ENCODE data around the gene PPP1CB. TPM values are rescaled to one million over a fixed set of nuclear protein-coding genes. Genes with fewer than 3 reads are reported as not detected.

The PPP1CB gene
- total and polyA plus RNA-seq, 4 donors: 85.7 to 309 (median 181) TPM

DNA sequence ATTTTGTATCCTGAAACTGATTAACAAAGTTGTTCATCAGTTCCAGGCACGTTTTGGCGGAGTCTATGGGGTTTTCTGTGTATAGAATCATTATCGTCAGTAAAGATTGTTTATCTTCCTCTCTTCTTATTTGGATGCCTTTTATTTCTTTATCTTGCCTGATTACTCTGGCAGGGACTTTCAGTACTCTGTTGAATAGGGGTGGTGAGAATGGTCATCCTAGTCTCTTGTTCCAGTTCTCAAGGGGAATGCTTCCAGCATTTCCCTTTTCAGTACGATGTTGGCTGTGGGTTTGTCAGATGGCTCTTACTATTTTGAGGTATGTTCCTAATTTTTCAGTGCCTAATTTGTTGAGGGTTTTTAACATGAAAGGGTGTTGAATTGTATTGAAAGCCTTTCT lies 45.0 kb downstream of the PPP1CB start:
- Histone ChIP-seq H3K36me3 (ENCODE audit: control insufficient read depth in 4 of 4, insufficient read depth in 4 of 4, low read length in 4 of 4) (peaks cover 9 to 48% (median 29%) of the 10 kb centered on the region in 4 donors), H3K27ac (ENCODE audit: low read depth in 1 of 2, low read length in 1 of 2) (no peak overlapping the region), H3K27me3 (ENCODE audit: control insufficient read depth in 3 of 3, insufficient read depth in 3 of 3, low read length in 2 of 3) (no peaks in the 10 kb centered on the region), H3K9me3 (ENCODE audit: control insufficient read depth in 4 of 4, insufficient read depth in 3 of 4, low read length in 3 of 4) (peaks cover 0 to 15% (median under 1%) of the 10 kb centered on the region in 4 donors), H3K4me1 (ENCODE audit: control insufficient read depth in 5 of 5, insufficient read depth in 5 of 5, low read length in 5 of 5) (peaks cover 0 to 4% (median 0%) of the 10 kb centered on the region in 5 donors), H3K9ac (ENCODE audit: insufficient read depth in 1 of 2, low read length in 2 of 2) (no peak overlapping the region), H3K4me3 (no peak overlapping the region)
- ATAC-seq (ENCODE audit: insufficient read depth, low FRiP score) (no peak), DNase-seq (no peak)
- 73 to 84% methylated on average over 4 of the region's 4 CpGs for WGBS, 2 donors
- TF ChIP-seq, protein P1, sequence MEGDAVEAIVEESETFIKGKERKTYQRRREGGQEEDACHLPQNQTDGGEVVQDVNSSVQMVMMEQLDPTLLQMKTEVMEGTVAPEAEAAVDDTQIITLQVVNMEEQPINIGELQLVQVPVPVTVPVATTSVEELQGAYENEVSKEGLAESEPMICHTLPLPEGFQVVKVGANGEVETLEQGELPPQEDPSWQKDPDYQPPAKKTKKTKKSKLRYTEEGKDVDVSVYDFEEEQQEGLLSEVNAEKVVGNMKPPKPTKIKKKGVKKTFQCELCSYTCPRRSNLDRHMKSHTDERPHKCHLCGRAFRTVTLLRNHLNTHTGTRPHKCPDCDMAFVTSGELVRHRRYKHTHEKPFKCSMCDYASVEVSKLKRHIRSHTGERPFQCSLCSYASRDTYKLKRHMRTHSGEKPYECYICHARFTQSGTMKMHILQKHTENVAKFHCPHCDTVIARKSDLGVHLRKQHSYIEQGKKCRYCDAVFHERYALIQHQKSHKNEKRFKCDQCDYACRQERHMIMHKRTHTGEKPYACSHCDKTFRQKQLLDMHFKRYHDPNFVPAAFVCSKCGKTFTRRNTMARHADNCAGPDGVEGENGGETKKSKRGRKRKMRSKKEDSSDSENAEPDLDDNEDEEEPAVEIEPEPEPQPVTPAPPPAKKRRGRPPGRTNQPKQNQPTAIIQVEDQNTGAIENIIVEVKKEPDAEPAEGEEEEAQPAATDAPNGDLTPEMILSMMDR (IDR thresholded peaks at IDR 0.05; ENCODE audit: control extremely low read depth, extremely low read depth): no peak

- H3K36me3 ChIP-seq (ENCODE audit: control insufficient read depth in 4 of 4, insufficient read depth in 4 of 4, low read length in 4 of 4): peaks cover 5 to 24% (median 16%) of the 10 kb centered on the region in 4 donors
These were observed 50.1 kb downstream of the PPP1CB start for GRCh38 chr2:28801726-28802125.

GRCh38 chr2:28802975-28803429 lies 51.4 kb downstream of the PPP1CB start:
- 46 to 65% methylated on average over 4 of the region's 4 CpGs for WGBS, 2 donors
- TF ChIP-seq, protein P1 (IDR thresholded peaks at IDR 0.05; ENCODE audit: control extremely low read depth, extremely low read depth): no peak
- Histone ChIP-seq H3K9me3 (ENCODE audit: control insufficient read depth in 4 of 4, insufficient read depth in 3 of 4, low read length in 3 of 4) (no peaks in the 10 kb centered on the region), H3K9ac (ENCODE audit: insufficient read depth in 1 of 2, low read length in 2 of 2) (no peak overlapping the region), H3K27ac (ENCODE audit: low read depth in 1 of 2, low read length in 1 of 2) (no peak overlapping the region), H3K4me1 (ENCODE audit: control insufficient read depth in 5 of 5, insufficient read depth in 5 of 5, low read length in 5 of 5) (no peaks in the 10 kb centered on the region), H3K4me3 (no peak overlapping the region), H3K36me3 (ENCODE audit: control insufficient read depth in 4 of 4, insufficient read depth in 4 of 4, low read length in 4 of 4) (peaks cover 4 to 23% (median 17%) of the 10 kb centered on the region in 4 donors), H3K27me3 (ENCODE audit: control insufficient read depth in 3 of 3, insufficient read depth in 3 of 3, low read length in 2 of 3) (no peaks in the 10 kb centered on the region)
- no peak for DNase-seq
- no peak for ATAC-seq (ENCODE audit: insufficient read depth, low FRiP score)

More at GRCh38 chr2:28801726-28802125, 50.1 kb downstream of the PPP1CB start:
- DNase-seq (no peak), ATAC-seq (ENCODE audit: insufficient read depth, low FRiP score) (no peak)
- TF ChIP-seq, protein P1 (IDR thresholded peaks at IDR 0.05; ENCODE audit: control extremely low read depth, extremely low read depth): no peak
- Histone ChIP-seq H3K4me1 (ENCODE audit: control insufficient read depth in 5 of 5, insufficient read depth in 5 of 5, low read length in 5 of 5) (no peaks in the 10 kb centered on the region), H3K4me3 (no peak overlapping the region), H3K27me3 (ENCODE audit: control insufficient read depth in 3 of 3, insufficient read depth in 3 of 3, low read length in 2 of 3) (no peaks in the 10 kb centered on the region), H3K27ac (ENCODE audit: low read depth in 1 of 2, low read length in 1 of 2) (no peak overlapping the region), H3K9ac (ENCODE audit: insufficient read depth in 1 of 2, low read length in 2 of 2) (no peak overlapping the region), H3K9me3 (ENCODE audit: control insufficient read depth in 4 of 4, insufficient read depth in 3 of 4, low read length in 3 of 4) (no peaks in the 10 kb centered on the region)
- WGBS, 2 donors: 95 to 96% methylated on average over 3 of the region's 3 CpGs

GRCh38 chr2:28809927-28810326 lies 58.3 kb downstream of the PPP1CB start:
- ATAC-seq (ENCODE audit: insufficient read depth, low FRiP score): no peak
- H3K4me3 ChIP-seq: no peak overlapping the region
- peaks cover under 1 to 8% (median 6%) of the 10 kb centered on the region in 4 donors for H3K36me3 ChIP-seq (ENCODE audit: control insufficient read depth in 4 of 4, insufficient read depth in 4 of 4, low read length in 4 of 4)
- TF ChIP-seq, protein P1 (IDR thresholded peaks at IDR 0.05; ENCODE audit: control extremely low read depth, extremely low read depth): no peak
- H3K9me3 ChIP-seq (ENCODE audit: control insufficient read depth in 4 of 4, insufficient read depth in 3 of 4, low read length in 3 of 4): no peaks in the 10 kb centered on the region
- no peak overlapping the region for H3K27ac ChIP-seq (ENCODE audit: low read depth in 1 of 2, low read length in 1 of 2)
- peaks cover 0 to 5% (median 4%) of the 10 kb centered on the region in 5 donors for H3K4me1 ChIP-seq (ENCODE audit: control insufficient read depth in 5 of 5, insufficient read depth in 5 of 5, low read length in 5 of 5)
- DNase-seq: no peak
- peaks cover 0 to 5% (median 0%) of the 10 kb centered on the region in 3 donors for H3K27me3 ChIP-seq (ENCODE audit: control insufficient read depth in 3 of 3, insufficient read depth in 3 of 3, low read length in 2 of 3)
- WGBS, 2 donors: 70 to 79% methylated on average over 10 of the region's 10 CpGs
- no peak overlapping the region for H3K9ac ChIP-seq (ENCODE audit: insufficient read depth in 1 of 2, low read length in 2 of 2)

Data from lung (tissue), 12 donors.